GM08714 (cell line): ENCODE results near the gene PITPNM3.
"Not testable (repeated sequence)": the region's sequence is repeated elsewhere in the genome, so short reads cannot be mapped to it uniquely, and the experiment has no call there.

ENCODE experiments used
- H3K4me3 ChIP-seq: fragments of 200-500 bp; sonication (Bioruptor generic); 2 replicates; pipeline ENCODE4 v1.5.1; 2014; ENCODE audit warnings: mild to moderate bottlenecking, low read length, inconsistent platforms
- ZNF274 ChIP-seq: IDR thresholded peaks from 2 replicates; pipeline ENCODE4 v1.6.1; 2012; ENCODE audit warnings: mild to moderate bottlenecking, low read depth, low read length

PITPNM3 gene

DNA sequence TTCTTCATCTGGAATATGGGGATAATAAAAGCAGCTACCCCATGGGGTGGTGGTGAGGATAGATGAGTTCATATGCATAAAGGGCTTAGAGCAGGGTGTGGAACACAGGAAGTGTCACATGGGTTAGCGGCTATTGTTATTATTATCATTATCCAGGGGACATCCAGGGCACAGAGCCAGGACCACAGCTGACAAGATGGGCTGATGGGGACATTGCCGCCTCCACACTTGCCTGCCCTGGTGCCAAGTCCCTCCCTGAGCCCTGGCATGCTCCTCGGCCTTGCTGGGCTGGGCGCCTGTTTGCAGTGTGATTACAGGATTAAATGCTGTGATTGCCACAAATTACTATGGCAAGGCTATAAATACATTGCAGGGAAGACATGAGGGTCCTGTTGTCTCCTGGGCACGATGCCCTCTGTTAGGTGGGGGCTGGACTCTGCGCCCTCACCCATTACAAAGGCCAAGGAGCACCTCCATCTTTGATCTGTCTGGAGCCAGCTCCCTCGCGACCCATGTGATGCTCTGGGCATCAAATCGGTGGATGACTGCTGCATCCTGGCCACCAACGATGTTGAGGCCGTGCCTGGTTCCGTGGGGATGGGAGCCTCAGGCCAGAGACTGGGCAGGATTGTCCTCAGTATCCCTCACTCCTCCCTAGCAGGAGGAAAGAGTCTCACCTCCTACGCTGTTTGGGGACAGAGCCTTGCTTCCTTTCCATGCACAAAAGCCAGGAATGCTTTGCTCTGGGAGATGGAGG lies 68.9 kb downstream of the PITPNM3 start:
- TF ChIP-seq ZNF274 = no peak
- H3K4me3 ChIP-seq = no peak overlapping the region

DNA sequence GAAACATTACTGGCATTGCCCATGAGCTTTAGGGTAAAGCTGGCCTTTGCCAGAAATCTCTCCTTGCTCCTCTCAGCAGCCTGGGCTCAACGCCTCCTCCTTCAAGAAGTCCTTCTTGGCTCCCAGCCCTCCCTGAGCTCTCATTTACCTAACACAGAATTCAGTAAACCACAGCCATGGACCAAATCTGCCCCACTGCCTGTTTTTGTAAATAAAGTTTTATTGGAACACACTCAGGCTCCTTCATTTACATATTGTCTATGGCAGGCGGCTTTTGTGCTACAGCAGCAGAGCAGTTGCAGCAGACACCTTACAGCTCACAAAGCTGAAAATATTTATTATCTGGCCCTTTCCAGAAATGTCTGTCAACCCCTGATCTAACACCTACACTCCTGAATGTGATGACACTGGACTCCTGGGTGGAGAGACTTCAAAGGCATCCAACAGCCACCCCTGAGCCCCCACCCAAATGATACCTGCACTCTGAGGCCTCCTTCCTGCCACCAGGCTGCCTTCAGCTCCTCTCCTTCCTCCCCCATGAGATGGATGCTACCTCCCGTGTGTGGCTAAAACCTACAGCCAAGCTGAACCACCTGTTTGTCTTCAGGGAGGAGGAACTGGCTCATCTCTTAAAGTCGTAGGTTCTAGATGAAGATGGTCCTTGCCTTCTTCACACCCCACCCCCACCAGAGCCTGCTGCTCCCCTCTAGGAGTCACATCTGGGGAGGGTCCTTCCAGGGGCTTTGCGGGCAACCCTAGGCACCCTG lies 70.5 kb downstream of the PITPNM3 start:
- H3K4me3 ChIP-seq = no peak overlapping the region
- TF ChIP-seq ZNF274 = no peak

DNA sequence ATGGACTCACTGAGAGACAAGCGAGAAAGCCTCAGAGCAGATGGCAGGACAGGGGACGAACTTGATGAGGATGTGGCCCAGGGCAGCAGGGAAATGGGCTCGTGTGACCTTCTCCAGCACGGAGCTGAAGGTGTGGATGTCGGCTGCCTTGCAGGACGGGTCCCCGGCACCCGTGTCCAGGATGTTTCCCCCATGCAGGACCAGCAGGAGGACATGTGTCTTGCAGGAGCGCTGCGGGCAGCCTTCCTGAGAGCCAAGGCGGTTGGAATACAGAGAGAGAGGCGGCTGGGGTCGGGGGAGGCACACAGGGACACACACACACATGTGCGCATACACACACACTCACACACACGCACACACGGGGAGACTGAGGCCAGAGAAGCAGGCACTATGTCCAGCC lies 72.8 kb downstream of the PITPNM3 start:
- H3K4me3 ChIP-seq = no peak overlapping the region
- TF ChIP-seq ZNF274 = no peak

DNA sequence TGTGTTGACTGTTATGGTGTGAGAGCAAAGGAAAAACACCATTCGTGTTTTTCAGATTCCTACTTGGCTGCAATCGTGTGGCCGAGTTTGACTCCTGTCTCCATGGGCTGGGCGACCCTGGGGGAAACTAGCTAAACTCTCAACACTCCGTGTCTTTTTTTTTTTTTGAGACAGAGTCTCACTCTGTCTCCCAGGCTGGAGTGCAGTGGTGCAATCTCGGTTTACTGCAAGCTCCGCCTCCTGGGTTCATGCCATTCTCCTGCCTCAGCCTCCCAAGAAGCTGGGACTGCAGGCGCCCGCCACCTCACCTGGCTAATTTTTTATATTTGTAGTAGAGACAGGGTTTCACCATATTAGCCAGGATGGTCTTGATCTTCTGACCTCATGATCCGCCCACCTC lies 73.6 kb downstream of the PITPNM3 start:
- H3K4me3 ChIP-seq = not testable (repeated sequence)

DNA sequence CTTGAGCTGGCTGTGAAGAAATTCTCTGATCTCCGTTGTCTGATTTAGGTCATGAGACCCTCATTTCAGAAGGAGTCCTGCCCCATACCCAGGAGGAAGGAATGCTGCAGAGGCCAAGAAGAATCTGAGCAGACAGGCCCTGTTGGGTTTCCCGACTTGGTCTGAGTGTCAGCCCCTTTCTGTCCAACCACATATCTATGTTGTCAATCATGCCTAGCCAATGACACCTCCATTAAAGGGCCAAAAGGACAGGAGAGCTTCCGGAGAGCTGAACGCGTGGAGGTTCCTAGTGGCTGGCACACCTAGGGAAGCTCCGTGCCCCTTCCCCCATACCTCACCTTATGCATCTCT lies 74.3 kb downstream of the PITPNM3 start:
- no peak overlapping the region for H3K4me3 ChIP-seq
- no peak for TF ChIP-seq ZNF274

DNA sequence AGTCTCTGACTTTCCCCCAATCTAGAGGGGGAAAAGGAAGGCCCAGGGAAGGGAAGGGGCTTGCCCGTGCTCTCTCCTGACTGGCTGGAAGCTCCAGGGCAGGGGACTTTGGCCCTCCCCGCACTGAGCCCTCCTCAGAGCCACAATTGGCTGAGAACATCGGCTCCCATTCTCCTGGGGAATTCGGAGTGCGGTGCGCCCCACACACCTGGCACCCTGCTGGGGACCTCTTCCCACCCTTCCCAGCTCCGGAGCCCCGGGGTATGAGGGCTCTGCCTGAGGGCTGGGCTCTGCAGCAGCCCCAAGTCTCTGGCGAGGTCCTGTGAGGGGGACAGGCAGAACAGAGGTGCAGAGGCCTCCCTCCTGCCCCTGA lies 76.1 kb downstream of the PITPNM3 start:
- no peak overlapping the region for H3K4me3 ChIP-seq
- no peak for TF ChIP-seq ZNF274

DNA sequence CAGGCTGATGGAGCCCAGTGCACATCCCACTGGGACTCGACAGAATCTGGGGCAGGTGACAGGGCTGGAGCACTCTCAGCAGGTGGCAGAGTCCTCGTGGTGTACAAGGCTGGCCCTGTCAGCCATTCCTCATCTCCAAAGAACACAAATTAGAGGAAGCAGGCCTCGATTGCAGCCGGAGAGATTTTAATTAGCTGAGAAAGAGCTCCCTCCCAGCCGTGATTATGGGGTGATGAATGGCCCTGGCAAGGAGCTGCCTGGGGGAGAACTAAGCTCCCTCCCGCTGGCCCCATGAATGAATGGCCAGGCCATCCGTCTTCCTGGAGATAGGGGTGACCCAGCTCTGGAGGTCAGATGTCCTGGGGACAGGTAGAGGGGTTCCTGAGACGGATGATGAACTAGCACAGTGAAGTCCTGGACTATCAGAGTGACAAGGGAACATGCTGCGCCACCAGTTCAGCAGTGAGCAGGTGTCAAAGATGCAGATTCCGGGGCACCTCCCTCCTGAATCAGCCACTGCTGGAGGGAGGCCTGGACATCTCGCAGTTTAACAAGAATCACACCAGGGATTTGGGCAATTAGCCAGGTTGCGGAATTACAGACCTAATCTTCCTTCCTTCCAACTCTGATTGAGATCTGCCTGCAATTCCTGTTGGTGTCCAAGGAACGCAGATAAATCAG lies 76.6 kb downstream of the PITPNM3 start:
- no peak overlapping the region for H3K4me3 ChIP-seq
- no peak for TF ChIP-seq ZNF274

DNA sequence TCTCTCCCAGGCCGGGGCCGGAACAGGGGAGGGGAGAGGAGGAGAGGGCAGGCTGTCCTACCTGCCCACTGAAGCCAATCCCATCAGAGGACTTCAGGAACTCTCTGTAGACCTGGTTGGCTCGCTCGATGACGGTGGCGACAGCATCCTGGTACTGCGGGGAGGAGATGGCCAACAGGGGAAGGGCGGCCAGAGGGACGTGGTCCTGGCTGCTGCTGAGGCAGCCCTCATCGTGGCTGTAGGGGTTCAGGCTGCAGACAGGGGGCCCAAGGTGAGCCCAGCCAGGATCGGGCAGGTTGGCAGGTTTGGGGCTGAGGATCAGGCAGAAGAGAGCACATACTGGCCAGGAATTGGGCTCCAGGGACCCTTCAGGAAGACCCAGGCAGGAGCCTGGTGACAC lies 77.9 kb downstream of the PITPNM3 start:
- no peak for TF ChIP-seq ZNF274
- no peak overlapping the region for H3K4me3 ChIP-seq

DNA sequence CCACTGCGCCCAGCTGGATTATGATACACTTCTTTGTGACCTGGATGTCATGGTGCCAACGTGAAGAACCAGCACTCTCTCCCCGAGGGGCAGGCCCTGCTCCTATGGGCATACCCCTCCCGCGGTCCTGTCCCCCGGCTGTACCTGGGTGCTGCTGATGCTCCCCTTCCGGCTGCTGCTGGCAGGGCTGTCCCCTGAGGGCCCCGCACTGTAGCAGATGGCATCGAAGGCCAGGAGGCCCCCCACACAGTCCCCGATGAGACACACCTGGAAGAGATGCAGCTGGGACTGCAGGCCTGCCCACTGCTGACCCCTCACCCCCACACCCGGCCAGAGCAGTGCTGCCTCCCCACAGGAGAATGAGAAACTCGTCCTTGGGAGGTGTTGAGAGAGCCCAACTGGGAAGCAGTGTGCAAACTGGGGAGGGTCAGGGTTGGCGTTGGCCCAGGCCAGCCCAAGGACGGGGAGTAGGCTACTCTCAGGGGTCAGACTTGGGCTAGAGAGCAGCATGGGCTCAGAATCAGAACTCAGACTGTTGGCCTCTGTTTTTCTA lies 78.4 kb downstream of the PITPNM3 start:
- TF ChIP-seq ZNF274 = no peak
- H3K4me3 ChIP-seq = no peak overlapping the region

DNA sequence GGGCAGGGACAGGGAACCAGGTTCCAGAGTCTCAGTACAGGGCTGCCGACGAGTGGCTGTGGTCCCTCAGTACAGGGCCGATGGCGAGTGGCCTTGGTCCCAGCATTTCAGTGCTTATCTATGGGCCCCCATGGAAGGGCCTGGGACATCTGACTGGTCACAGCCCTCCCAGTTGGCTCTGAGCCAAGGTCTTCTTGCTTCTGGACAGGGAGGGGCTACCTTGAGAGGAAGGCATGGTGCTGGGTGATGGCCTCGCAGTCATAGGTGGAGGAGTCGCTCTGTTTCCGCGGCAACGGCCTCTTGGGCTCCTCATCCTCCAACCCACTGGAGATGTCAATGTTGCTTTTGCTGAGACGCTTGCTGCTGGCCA lies 79.6 kb downstream of the PITPNM3 start:
- no peak overlapping the region for H3K4me3 ChIP-seq
- no peak for TF ChIP-seq ZNF274

DNA sequence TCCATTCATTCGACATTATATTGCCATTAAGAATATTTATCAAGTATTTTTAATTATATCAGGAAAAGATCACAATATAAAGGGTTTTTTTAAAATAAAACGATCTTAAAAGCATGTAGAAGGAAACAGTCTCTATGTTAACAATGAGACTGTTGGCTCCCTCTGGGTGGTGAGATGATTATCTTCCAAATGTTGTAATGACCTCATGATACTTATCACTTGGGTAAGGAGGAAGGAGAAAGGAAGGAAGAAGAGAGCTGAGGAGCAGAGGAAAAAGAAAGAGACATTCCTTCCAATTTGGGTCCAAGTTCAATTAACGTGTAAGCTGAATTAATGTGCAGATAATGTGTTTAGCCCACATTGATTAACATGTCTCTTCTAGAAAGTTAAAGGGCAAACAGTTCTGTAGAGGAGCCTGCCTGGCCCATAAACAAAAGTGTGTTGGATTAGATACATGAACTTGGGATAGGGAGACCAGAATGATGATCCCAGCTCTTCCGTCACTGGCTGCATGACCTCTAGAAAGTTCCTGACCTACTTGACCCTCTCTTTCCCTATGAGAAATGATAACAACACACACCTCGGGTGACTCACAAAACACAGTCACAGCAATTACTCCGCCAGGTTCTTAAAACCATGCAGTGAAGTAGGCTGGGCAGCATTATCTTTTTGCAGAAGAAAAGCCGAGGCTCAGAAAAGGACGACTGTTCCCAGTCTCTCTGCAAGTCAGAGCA lies 80.1 kb downstream of the PITPNM3 start:
- no peak overlapping the region for H3K4me3 ChIP-seq
- TF ChIP-seq ZNF274 = no peak

DNA sequence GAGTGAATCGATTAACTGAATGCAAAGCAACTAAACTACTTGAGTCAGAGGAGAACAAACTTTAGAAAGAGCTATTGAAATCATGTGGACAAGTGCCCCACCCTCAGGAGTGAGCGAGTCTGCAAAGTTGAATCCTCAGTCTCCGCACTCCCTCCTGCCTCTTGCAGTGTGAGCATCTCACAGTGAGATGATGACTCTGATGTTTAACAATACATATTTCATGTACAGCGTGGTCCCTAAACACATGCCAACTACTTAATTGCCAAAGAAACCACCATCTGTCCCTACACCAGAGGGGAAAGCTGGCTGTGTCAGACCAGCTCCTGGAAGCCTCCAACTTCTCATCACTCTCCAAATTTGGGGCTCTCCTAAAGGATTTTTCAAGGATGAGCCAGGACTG lies 80.9 kb downstream of the PITPNM3 start:
- no peak for TF ChIP-seq ZNF274
- no peak overlapping the region for H3K4me3 ChIP-seq

DNA sequence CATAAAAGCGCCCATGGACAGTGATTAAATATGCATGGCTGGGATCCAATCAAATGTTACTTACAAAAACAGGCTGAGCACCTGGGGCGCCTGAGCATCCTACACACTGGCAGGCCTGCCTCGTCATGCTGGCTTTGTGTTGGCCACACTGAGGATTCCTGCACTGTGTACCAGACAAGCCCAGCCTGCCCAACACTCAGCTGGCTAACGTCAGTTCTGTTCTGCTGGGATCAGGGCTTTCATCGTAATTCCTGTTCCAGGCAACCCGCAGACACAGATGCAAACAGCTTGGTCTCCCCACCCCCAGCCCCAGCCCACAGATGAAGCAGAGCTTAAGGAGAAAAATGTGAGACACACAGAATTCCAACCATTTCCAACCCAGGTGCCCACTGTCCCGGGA lies 81.4 kb downstream of the PITPNM3 start:
- no peak for TF ChIP-seq ZNF274
- H3K4me3 ChIP-seq = no peak overlapping the region

DNA sequence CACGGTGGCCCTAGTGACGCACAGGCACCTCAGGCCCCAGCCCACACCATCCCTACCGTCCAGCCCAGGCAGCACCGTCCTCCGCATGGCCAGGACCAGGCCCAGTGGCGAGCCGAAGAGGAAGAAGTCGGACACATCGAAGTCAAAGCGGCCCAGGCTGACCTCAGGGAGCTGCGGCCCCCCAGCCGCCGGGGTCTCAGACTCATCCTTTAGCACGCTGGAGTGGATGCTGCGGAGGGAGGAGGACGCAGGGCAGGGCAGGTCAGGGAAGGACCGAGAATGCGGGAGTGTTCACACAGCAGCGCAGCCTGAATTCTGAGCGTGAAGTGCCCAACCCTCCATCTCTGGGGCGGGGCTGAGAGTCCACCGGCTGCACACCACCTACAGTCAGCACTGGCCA lies 82.0 kb downstream of the PITPNM3 start:
- no peak overlapping the region for H3K4me3 ChIP-seq

More for the DNA sequence above, 82.0 kb downstream of the PITPNM3 start:
- TF ChIP-seq ZNF274 = no peak
